Tibial nerve (tissue), 4 donors: ENCODE data around the gene SORCS2.

Experiments used
- CTCF ChIP-seq, 5 experiments: fragments of 200-600 bp in 3 of 5; fragments of 450-650 bp in 2 of 5; sonication (generic) in 3 of 5; IDR thresholded peaks; one replicate each; pipeline ENCODE4 v1.5.1; 2016 to 2019; ENCODE audit warnings: antibody characterized with exemption in 5 of 5, mild to moderate bottlenecking in 3 of 5, moderate library complexity in 2 of 5
- EP300 ChIP-seq, 2 donors: sonication (generic); formaldehyde crosslinking; IDR thresholded peaks; one replicate each; pipeline ENCODE4 v1.6.1; 2017; ENCODE audit warnings: antibody characterized with exemption in 2 of 2, mild to moderate bottlenecking in 1 of 2
- POLR2A ChIP-seq, 2 donors: fragments of 450-650 bp; IDR thresholded peaks; one replicate each; pipeline ENCODE4 v1.6.1; 2017; ENCODE audit warnings: antibody characterized with exemption in 2 of 2, mild to moderate bottlenecking in 2 of 2, moderate library complexity in 2 of 2

DNA sequence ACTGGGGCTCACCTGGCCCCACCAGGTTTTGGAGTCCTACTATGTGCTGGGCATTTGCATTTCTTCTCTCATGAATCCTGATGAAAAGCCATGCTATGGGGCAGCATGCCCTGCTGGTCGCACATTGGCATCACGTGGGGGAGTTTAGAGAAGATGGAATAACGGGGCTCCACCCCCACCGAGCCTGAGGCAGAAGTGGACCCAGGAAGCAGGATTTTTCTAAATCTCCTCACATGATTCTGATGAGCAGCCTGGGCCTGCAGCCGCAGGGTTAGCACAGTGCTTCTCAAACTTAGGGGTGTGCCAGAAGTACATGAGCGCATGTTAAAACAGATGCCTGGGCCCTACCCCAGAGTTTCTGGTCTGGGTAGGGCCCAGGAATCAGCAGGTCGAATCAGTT lies 4.6 kb upstream of the SORCS2 start:
- TF ChIP-seq EP300 (IDR thresholded peaks at IDR 0.05): no peak
- TF ChIP-seq CTCF (IDR thresholded peaks at IDR 0.05): no peak
- no peak for TF ChIP-seq POLR2A (IDR thresholded peaks at IDR 0.05)
